GM18870 (cell line): Measurements from ENCODE around the gene LMAN1L.

ENCODE experiments used
- ATAC-seq: cut with Tn5 transposase; IDR thresholded peaks from one replicate; pipeline ENCODE4 v1.9.1; 2021; ENCODE audit warnings: moderate library complexity; ENCODE audit not compliant: unreplicated experiment

The LMAN1L gene

DNA sequence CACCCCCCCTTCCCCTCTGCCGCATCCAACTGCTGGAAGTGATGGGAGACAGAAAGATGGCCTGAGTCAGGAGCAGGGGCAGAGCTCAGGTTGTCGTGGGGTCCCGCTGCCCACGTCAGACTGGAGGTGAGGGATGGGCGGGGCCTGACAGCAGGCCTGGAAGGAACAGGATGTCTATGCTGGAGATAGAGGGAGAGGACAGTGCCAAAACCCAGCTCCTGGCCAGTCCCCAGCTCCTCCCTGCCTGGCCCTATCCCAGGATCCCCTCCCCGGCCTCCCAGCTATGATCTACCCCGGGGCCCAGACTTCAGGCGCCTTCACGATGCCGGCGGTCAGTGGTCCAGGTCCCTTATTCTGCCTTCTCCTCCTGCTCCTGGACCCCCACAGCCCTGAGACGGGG, at the start of gene LMAN1L:
LMAN1L (plus strand) TSS at position 303 of the 400 bp plus-strand sequence; CDS start at position 323, 20 bp downstream.
- no peak for ATAC-seq

DNA sequence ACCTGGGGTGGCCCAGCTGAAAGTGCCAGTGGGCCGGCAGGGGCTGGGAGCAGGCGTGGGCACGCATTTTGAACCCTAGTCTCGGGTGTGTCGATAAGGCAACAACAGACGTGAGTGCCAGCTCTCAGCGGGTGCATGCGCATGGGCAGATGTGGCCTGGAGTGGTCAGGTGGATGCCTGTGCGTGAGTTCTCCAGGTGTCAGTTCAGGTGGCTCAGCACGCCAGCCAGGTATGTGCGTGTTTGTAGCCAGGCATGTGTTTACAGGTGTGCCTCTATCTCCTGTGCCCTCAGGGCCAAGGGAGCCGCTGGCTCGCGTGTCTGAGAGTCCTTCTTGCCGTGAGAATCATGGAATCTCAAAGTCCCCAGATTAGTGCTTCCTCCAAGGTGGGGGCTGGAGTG, 49.2 kb upstream of the LMAN1L start:
- ATAC-seq, result no peak

GRCh38 chr15:74767167-74768098, 45.2 kb upstream of the LMAN1L start:
- no peak for ATAC-seq

DNA sequence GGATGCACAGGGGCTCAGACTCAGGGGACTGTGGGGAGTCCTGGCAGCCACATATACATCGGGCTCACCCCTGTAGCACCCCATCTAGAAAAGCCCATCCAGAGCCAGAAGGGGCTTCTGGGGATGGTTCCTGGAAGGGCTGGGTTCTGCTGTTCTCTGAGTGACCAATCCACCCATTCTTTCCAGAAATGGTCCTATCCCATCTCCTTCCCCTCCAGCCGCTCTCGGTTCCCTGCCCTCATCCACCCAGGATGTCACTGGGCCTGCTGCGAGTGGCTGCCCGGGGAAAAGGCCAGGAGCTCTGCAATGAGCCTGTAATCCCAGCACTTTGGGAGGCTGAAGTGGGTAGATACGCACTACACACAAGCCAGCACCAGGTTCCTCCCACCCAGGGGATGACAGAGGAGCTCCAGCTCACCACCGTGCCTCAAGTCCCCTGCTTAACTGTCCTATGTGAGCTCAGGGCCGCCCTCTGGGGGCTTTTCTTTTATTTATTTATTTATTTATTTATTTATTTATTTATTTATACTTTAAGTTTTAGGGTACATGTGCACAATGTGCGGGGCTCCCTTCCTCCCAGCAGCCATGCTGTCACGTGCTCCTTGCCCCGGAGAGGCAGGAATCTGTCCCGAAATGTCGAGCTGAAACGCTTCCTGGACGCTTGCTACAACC, 44.4 kb upstream of the LMAN1L start:
- ATAC-seq, result no peak

DNA sequence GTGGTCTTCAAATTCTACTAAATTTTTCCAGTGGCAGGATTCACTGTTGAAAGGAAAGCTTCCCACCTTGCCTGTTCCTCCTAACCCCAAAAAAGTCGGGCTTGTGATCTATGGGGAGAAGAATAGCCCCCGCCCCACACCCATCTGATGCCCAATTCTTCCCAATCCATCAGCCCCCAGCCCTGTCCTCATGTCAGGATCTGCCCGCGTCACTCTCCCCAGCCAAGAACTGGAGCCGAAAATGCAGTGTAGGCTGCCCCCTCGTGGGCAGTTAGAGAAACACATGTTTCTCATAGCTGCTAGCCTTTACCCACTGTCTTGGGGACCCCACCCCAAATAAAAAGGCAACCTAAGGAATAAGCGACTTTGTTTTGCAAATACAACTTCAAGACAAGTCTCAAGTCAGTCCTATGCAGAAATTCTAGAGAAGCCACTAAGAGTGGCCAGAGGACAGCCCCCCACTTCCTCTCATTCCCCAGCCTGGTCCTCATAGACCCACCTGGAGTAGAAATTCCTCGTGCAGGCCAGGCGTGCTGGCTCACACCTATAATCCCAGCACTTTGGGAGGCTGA, 43.8 kb upstream of the LMAN1L start:
- no peak for ATAC-seq

DNA sequence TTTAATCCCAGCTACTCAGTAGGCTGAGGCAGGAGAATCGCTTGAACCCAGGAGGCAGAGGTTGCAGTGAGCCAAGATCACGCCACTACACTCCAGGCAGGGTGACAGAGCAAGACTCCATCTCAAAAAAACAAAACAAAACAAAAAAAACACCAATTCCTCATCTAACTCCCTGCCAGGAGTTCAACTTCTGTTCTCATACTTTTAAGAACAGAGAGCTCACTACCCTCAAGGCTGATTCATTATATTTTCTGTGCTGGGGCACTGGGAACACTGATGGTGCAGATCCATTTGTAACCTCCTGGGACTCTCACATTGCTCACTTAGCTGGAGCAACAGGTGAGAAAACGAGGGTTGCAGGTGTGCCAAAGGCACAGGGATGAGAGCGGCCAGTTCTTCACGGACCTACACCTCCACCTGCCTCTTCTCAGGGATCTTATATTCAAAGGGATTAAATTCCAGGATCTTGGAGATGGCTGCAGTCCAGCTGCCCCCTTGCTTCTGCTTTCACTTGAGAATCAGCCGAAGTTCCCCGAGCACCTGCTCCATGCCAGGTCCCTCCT, 43.1 kb upstream of the LMAN1L start:
- ATAC-seq, result no peak

DNA sequence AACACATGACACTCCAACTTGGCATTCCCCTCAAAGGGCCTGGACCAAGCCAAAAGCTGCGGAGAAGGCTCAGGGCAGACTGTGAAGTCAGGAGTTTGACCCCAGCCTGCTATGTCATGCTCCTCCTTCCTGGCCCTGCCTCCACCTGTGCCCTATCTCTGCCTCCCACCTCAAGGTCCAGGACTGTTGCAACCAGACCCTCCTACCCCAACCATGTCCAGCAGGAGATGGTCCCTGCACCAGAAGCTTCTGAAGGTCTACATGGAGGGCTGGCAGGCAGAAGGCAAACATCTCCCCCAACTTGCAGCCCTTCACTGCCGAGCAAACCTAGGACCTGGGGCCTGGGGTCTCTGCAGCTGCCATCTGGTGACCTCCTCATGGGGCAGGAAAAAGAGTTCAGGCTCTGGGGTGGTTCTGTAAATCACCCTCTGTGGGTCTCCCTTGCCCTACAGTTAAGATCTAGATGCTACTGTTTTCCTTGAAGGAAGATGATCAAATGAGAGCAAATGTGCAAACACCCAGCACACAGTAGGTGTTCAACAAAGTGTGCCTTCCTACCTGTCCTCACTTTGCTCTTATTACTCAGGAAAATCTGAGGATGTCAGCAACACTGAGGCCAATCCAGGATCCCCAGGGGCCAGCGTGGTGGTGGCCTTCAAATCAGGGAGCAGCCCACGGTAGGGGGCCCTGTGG, 42.3 kb upstream of the LMAN1L start:
- ATAC-seq, result no peak

- ATAC-seq, result no peak
These were observed 39.3 kb upstream of the LMAN1L start for GRCh38 chr15:74773329-74773728.

DNA sequence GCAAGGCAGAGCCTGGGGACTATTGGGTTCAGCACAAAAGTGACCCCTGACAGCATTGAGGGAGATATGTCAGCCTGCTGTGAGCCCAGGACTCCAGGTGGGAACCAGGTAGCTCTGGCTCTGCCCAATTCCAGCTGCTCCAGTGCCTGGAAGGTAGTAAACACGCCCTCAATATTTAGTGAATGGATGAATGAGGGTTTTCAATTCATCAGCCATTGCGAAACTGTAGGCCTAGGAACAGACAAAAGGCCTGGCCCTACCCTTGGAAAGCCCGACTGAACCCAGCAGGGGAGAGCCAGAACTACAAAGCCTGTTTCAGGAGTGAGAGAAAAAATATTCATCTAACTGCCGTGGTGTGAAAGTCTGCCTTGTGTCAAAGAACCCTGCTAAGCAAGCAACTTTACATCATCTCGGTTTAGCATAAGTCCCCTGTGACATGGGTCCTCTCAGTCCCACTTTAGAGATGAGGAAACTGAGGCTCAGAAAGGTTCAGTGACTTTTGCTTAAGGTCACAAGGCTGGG, 38.8 kb upstream of the LMAN1L start:
- ATAC-seq, result no peak

DNA sequence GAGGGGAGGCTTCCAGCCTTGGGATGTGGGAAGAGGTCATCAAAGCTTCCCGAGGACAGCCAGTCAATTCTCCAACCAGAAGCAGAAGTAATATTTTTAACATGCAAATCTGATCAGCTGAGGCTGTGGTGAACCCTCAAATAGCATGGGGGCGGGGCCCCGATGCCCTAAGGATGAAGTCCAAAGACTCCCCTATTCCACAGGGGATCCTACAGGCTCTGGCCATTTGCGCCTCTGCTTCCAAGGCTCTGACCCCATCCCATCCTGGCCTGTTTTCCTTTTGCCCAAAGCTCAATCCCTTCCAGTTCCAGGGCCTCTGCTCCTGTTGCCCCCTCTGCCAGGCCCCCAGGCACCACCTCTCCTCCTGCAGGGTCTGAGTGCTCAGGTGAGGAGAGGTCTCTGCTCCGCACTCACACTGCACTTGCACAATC, 37.5 kb upstream of the LMAN1L start:
- no peak for ATAC-seq

- no peak for ATAC-seq
These were observed 36.7 kb upstream of the LMAN1L start for GRCh38 chr15:74775894-74776293.

DNA sequence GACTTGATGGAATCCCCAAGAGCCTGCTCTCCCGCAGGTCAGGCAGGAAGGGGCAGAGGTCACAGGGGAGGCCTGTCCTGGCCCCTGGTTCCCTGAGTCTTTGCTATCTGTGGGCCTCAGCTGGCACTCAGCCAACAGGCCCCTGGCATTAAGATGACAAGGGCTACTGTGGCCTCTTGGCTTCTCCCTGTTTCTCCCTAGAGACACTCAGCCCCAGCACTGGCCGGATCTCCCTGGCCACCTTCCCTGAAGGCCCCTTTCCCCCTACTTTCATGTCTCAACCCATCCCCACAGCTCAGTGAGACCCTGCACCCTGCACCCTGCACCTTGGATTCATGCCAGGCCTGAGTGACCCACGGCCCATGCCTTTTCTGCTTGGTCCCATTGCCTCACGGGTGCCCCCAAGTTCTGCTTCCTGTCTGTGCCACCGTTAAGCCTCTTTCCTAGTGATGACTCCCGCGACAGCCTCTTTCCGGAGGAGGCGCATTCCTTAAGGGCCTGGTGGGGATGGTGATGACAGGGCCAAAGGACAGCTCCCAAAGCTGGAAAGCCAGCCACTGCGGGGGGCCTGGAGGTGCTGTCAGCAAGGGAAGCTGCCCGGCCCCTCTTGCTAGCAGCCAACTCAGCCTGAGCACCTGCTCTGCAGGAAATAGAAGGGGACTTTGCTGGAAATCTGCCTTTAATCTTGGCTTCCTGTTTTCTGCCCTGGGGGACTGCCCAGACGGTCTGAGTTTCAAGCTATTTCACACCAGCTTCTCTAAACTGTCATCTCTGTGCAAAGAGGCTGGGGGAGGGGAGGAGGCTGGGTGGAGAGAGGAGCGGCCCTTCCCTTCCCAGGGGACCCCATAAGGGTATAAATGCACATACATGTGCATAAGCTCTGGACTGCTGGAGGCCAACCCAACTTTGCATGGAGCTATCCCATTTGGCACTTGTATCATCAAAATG, 35.5 kb upstream of the LMAN1L start:
- ATAC-seq, result peak; percentile 37

DNA sequence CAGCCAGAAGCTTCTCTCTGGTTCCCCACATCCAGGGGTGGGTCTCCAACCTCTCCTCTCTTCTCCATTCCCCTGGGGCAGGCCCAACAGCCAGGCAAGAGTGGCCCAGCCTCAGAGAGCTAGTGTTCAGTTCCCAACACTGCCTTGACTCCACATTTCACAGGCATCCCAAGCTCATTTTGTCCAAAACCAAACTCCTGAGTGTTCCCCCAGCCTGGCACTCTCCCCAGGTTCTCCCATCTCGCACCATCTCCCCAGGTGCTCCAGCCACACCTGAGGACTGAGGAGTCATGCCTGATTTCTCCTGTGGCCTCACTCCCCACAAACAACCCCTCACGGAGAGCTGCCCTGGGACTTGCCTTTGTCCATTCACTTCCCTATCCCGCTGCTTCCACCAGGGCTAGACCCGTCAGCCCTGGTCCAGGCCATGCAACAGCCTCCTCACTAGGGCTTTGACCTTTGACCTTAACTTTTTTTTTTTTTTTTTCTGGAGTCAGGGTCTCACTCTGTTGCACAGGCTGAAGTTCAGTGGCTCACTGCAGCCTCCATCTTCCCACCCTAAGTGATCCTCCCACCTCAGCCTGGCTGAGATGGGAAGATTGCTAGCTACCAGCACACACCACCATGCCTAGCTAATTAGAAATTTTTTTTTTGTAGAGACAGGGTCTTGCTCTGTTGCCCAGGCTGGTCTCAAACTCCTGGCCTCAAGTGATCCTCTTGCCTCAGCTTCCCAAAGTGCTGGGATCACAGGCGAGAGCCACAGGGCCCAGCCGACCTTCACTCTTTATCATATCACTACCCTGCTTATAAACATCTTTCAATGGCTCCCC, 34.7 kb upstream of the LMAN1L start:
- no peak for ATAC-seq

- no peak for ATAC-seq
These were observed 34.0 kb upstream of the LMAN1L start for GRCh38 chr15:74778599-74778970.

DNA sequence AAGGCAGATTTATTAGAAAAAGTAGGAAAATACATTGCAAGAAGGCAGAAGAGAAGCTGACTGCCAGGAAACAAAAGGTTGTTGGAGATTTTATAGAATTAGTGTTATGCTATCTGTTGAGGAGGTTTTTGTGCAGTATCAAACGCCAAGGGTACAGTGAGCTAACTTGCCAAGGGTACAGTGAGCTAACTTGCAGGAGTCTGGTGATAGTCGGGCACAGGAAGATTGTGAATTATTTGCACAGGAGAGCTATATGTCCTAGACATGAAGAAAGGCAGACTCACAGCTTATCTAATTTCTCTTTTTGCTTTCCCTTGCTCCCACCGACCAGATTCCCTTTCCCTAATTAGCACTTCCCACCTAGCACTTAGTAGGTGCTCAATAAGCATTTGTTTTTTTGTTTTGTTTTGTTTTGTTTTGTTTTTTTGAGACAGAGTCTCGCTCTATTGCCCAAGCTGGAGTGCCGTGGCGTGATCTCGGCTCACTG, 33.4 kb upstream of the LMAN1L start:
- no peak for ATAC-seq

- no peak for ATAC-seq
These were observed 31.9 kb upstream of the LMAN1L start for GRCh38 chr15:74780523-74781430.

- no peak for ATAC-seq
These were observed 31.0 kb upstream of the LMAN1L start, which contains the start of gene CSK for GRCh38 chr15:74781431-74782258. Gene CSK (plus strand): TSS chr15:74782080. CDS start chr15:74798298, 16,218 bp downstream.
